Liver (tissue), 9 donors: Measurements from ENCODE around the gene PIN1. TPM values are rescaled to one million over a fixed set of nuclear protein-coding genes. Genes with fewer than 3 reads are reported as not detected.

Experiments used
- DNase-seq: peaks from one replicate; pipeline ENCODE4 v3.0.0-alpha.2; 2017; ENCODE audit warnings: low spot score
- H3K27ac ChIP-seq, 2 donors: one replicate each; pipeline ENCODE4 v1.7.0; 2013; ENCODE audit warnings: inconsistent platforms in 2 of 2, low read length in 2 of 2, control low read depth in 1 of 2, low read depth in 1 of 2, mild to moderate bottlenecking in 1 of 2
- H3K27me3 ChIP-seq, 4 donors: one replicate each; pipeline versions ENCODE4 v1.6.1 to v1.7.0; 2013; ENCODE audit warnings: low read length in 3 of 4, inconsistent platforms in 1 of 4, mild to moderate bottlenecking in 1 of 4, moderate library complexity in 1 of 4; ENCODE audit not compliant: control insufficient read depth in 4 of 4, insufficient read depth in 4 of 4
- H3K36me3 ChIP-seq, 4 donors: one replicate each; pipeline versions ENCODE4 v1.6.1 to v1.7.0; 2013; ENCODE audit warnings: low read length in 3 of 4, mild to moderate bottlenecking in 3 of 4, low read depth in 1 of 4, moderate library complexity in 1 of 4; ENCODE audit not compliant: control insufficient read depth in 4 of 4, insufficient read depth in 3 of 4
- H3K4me1 ChIP-seq, 4 donors: one replicate each; pipeline versions ENCODE4 v1.6.1 to v1.7.0; 2013; ENCODE audit warnings: low read length in 3 of 4, mild to moderate bottlenecking in 3 of 4, moderate library complexity in 1 of 4; ENCODE audit not compliant: control insufficient read depth in 4 of 4, insufficient read depth in 4 of 4
- H3K4me3 ChIP-seq, 3 donors: one replicate each; pipeline versions ENCODE4 v1.6.1 to v1.7.0; 2013; ENCODE audit warnings: low read length in 3 of 3, control low read depth in 1 of 3, low read depth in 1 of 3, mild to moderate bottlenecking in 1 of 3
- H3K9ac ChIP-seq, 2 donors: one replicate each; pipeline ENCODE4 v1.7.0; 2013; ENCODE audit warnings: low read length in 2 of 2, mild to moderate bottlenecking in 2 of 2, moderate library complexity in 2 of 2, control low read depth in 1 of 2, low read depth in 1 of 2
- H3K9me3 ChIP-seq, 4 donors: one replicate each; pipeline versions ENCODE4 v1.6.1 to v1.7.0; 2013; ENCODE audit warnings: low read length in 3 of 4; ENCODE audit not compliant: control insufficient read depth in 4 of 4
- ATF3 ChIP-seq: IDR thresholded peaks from 2 replicates; pipeline ENCODE4 v1.6.1; 2016; ENCODE audit warnings: antibody characterized with exemption
- EGR1 ChIP-seq, 2 donors: IDR thresholded peaks; 2 replicates each; pipeline ENCODE4 v1.6.1; 2016 to 2018; ENCODE audit warnings: antibody characterized with exemption in 2 of 2, low read depth in 2 of 2
- FOXA1 ChIP-seq: IDR thresholded peaks from 2 replicates; pipeline ENCODE4 v1.6.1; 2016; ENCODE audit warnings: antibody characterized with exemption
- FOXA2 ChIP-seq: IDR thresholded peaks from 2 replicates; pipeline ENCODE4 v1.6.1; 2016; ENCODE audit warnings: antibody characterized with exemption
- GABPA ChIP-seq, 2 donors: IDR thresholded peaks in 1 of 2; conservative IDR thresholded peaks in 1 of 2; 2 replicates each; pipeline ENCODE4 v1.6.1; 2016; ENCODE audit warnings: antibody characterized with exemption in 2 of 2, mild to moderate bottlenecking in 1 of 2, moderate library complexity in 1 of 2
- HNF4A ChIP-seq, 2 donors: conservative IDR thresholded peaks; 2 replicates each; pipeline ENCODE4 v1.6.1; 2016; ENCODE audit warnings: antibody characterized with exemption in 2 of 2, mild to moderate bottlenecking in 2 of 2
- HNF4G ChIP-seq: IDR thresholded peaks from 2 replicates; pipeline ENCODE4 v1.6.1; 2016; ENCODE audit warnings: antibody characterized with exemption
- JUND ChIP-seq, 2 donors: IDR thresholded peaks; 2 replicates each; pipeline ENCODE4 v1.6.1; 2016; ENCODE audit warnings: antibody characterized with exemption in 2 of 2
- MAX ChIP-seq: IDR thresholded peaks from 2 replicates; pipeline ENCODE4 v1.6.1; 2016; ENCODE audit warnings: antibody characterized with exemption
- NR2F2 ChIP-seq: IDR thresholded peaks from 2 replicates; pipeline ENCODE4 v1.6.1; 2016; ENCODE audit warnings: antibody characterized with exemption
- RAD21 ChIP-seq, 2 donors: IDR thresholded peaks; 2 replicates each; pipeline ENCODE4 v1.6.1; 2016; ENCODE audit warnings: antibody characterized with exemption in 2 of 2, mild to moderate bottlenecking in 2 of 2
- REST ChIP-seq: IDR thresholded peaks from 2 replicates; pipeline ENCODE4 v1.6.1; 2016; ENCODE audit warnings: antibody characterized with exemption, mild to moderate bottlenecking
- RXRA ChIP-seq, 2 donors: IDR thresholded peaks; 2 replicates each; pipeline ENCODE4 v1.6.1; 2017 to 2018; ENCODE audit warnings: antibody characterized with exemption in 2 of 2, mild to moderate bottlenecking in 1 of 2
- SP1 ChIP-seq: IDR thresholded peaks from 2 replicates; pipeline ENCODE4 v1.6.1; 2018; ENCODE audit warnings: antibody characterized with exemption, mild to moderate bottlenecking
- TAF1 ChIP-seq: conservative IDR thresholded peaks from 2 replicates; pipeline ENCODE4 v1.6.1; 2016; ENCODE audit warnings: antibody characterized with exemption, mild to moderate bottlenecking
- YY1 ChIP-seq: IDR thresholded peaks from 2 replicates; pipeline ENCODE4 v1.6.1; 2016; ENCODE audit warnings: antibody characterized with exemption, mild to moderate bottlenecking
- WGBS: extraction: QIAGEN DNeasy Blood & Tissue Kit; methylation state at CpG from one replicate; pipeline ENCODE4 v1.1.7; 2013; 5-methylcytosine and 5-hydroxymethylcytosine counted together
- polyA plus RNA-seq, 2 donors: library from polyadenylated mRNA; stranded (reverse) in 1 of 2; unstranded in 1 of 2; fragments of 200-250 nt in 1 of 2; fragments of >200 nt in 1 of 2; fragmentation: Nextera tagmentation in 1 of 2; extraction: Ambion mirVana in 1 of 2; gene quantifications; one replicate each; pipeline versions ENCODE4 v1.2.1 to v1.2.3, GENCODE V29; 2013 to 2015
- total RNA-seq, 2 donors: library from RNA; depleted of rRNA; stranded (reverse); fragments of >200 nt; gene quantifications; one replicate each; pipeline ENCODE4 v1.2.3, GENCODE V29; 2014
- TF ChIP-seq, protein P1 (sequence below): fragments of 150-350 bp; IDR thresholded peaks from 2 replicates; pipeline ENCODE4 v1.5.1; 2017; ENCODE audit warnings: improper control_type of control experiment, low read depth, low read length; ENCODE audit not compliant: missing input control
- TF ChIP-seq, protein P2 (sequence below): IDR thresholded peaks from 2 replicates; pipeline ENCODE4 v1.6.1; 2016; ENCODE audit warnings: antibody characterized with exemption
- donor health status: healthy.
- donor health status: healthy.
- donor health status: healthy.
- donor health status: healthy.
- donor health status: healthy.

PIN1 gene
- total and polyA plus RNA-seq, 4 donors = 34.4 to 51.3 (median 39.9) TPM

DNA sequence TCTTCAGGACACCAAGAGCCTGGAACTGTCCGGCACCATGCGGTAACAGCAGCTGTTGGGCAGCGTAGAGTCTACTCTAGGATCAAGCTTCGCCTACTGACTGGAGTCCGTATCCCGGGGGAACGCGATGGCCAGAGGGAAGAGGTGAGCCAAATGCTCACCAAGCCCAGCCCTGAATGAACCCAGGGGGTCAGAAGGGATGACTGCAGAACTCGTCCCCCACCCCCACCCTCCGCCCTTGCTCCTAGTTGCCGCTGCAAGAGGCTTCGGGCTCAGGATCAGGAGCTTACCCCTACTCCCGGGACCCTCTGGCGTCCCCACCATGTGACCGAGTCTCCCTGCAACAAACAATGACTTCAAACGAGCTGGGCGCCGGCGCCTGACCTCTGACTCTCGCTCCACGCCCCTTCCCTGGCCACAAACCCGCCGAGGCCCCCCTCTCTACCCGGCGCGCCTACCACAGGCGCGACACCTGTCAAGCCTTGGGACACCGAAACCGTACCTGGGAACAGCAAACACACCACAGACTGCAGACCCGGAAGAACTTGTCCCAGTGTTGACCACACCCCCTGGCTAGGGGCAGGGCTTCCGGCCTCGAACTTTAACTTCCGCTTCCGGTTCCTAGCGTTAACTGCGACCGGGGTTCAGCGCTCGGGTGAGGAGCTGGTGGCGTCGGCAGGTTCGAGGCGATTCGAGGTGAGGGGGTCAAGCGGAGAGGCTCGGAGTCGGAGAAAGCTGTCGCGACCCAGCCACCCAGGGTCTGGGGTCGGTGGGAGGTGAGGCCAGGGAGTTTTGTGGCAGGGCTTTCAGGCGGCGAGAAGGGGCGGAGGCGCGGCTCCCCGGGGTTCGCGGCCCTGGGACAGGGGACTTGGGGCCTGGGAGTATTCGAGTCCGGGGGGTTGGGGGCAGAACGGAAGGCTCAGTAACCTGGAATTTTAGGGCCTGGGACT is 7.6 kb upstream of the PIN1 start, which contains the start of gene UBL5:
Gene UBL5, plus strand, starts transcription at position 630 of the 950 bp plus-strand sequence. CDS start 420 bp downstream, outside the sequence.
- Histone ChIP-seq H3K9me3 (no peaks in the 10 kb centered on the region), H3K9ac (peak within 1 kb of the TSS; percentile 58 to 63), H3K36me3 (peaks cover 0 to 8% (median 0%) of the 10 kb centered on the region in 4 donors), H3K4me3 (peak within 1 kb of the TSS; percentile 62 to 88 (median 80)), H3K27me3 (no peaks in the 10 kb centered on the region), H3K27ac (peak within 1 kb of the TSS; percentile 2 to 29), H3K4me1 (peaks cover 2 to 20% (median 17%) of the 10 kb centered on the region in 4 donors)
- under 1% methylated on average over 62 of the region's 62 CpGs for WGBS
- peak; percentile 88 for DNase-seq
- no peak for TF ChIP-seq JUND (IDR thresholded peaks at IDR 0.05)
- peak; percentile 61 for TF ChIP-seq MAX
- TF ChIP-seq HNF4A (conservative IDR thresholded peaks at IDR 0.05) = no peak
- TF ChIP-seq TAF1 = no peak
- TF ChIP-seq FOXA2 = no peak
- TF ChIP-seq EGR1 (IDR thresholded peaks at IDR 0.05; ENCODE audit: low read depth in 2 of 2) = peak; percentile 29 to 49
- TF ChIP-seq REST = no peak
- TF ChIP-seq FOXA1 = no peak
- TF ChIP-seq YY1 = no peak
- peak in 1 of 2 donors; percentile 12 for TF ChIP-seq RAD21 (IDR thresholded peaks at IDR 0.05)
- TF ChIP-seq HNF4G = no peak
- peak; percentile 97 to 100 for TF ChIP-seq GABPA (IDR thresholded peaks at IDR 0.05 in 1 of 2, conservative IDR thresholded peaks at IDR 0.05 in 1 of 2)
- peak; percentile 48 for TF ChIP-seq SP1
- TF ChIP-seq, protein P1, sequence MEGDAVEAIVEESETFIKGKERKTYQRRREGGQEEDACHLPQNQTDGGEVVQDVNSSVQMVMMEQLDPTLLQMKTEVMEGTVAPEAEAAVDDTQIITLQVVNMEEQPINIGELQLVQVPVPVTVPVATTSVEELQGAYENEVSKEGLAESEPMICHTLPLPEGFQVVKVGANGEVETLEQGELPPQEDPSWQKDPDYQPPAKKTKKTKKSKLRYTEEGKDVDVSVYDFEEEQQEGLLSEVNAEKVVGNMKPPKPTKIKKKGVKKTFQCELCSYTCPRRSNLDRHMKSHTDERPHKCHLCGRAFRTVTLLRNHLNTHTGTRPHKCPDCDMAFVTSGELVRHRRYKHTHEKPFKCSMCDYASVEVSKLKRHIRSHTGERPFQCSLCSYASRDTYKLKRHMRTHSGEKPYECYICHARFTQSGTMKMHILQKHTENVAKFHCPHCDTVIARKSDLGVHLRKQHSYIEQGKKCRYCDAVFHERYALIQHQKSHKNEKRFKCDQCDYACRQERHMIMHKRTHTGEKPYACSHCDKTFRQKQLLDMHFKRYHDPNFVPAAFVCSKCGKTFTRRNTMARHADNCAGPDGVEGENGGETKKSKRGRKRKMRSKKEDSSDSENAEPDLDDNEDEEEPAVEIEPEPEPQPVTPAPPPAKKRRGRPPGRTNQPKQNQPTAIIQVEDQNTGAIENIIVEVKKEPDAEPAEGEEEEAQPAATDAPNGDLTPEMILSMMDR = no peak
- TF ChIP-seq, protein P2, sequence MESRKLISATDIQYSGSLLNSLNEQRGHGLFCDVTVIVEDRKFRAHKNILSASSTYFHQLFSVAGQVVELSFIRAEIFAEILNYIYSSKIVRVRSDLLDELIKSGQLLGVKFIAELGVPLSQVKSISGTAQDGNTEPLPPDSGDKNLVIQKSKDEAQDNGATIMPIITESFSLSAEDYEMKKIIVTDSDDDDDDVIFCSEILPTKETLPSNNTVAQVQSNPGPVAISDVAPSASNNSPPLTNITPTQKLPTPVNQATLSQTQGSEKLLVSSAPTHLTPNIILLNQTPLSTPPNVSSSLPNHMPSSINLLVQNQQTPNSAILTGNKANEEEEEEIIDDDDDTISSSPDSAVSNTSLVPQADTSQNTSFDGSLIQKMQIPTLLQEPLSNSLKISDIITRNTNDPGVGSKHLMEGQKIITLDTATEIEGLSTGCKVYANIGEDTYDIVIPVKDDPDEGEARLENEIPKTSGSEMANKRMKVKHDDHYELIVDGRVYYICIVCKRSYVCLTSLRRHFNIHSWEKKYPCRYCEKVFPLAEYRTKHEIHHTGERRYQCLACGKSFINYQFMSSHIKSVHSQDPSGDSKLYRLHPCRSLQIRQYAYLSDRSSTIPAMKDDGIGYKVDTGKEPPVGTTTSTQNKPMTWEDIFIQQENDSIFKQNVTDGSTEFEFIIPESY = no peak
- no peak for TF ChIP-seq ATF3
- peak; percentile 73 for TF ChIP-seq NR2F2
- TF ChIP-seq RXRA (IDR thresholded peaks at IDR 0.05) = peak; percentile 14 to 43
